IMR-90 (cell line): ENCODE measurements around the gene THEM4.

Experiments
- CHD1 ChIP-seq: IDR thresholded peaks from 2 replicates; pipeline ENCODE4 v1.6.1; 2012; ENCODE audit warnings: low read depth, low read length, improper control_type of control experiment
- FOS ChIP-seq: fragments of 150-350 bp; IDR thresholded peaks from 2 replicates; pipeline ENCODE4 v1.6.1; 2016; ENCODE audit warnings: low read depth, low read length
- MAFK ChIP-seq: IDR thresholded peaks from 2 replicates; pipeline ENCODE4 v1.6.1; 2012; ENCODE audit warnings: low read depth, low read length, improper control_type of control experiment
- POLR2A ChIP-seq: IDR thresholded peaks from 2 replicates; pipeline ENCODE4 v1.6.1; 2012; ENCODE audit warnings: mild to moderate bottlenecking, low read depth, low read length
- RAD21 ChIP-seq: IDR thresholded peaks from 2 replicates; pipeline ENCODE4 v1.6.1; 2012; ENCODE audit warnings: low read length, improper control_type of control experiment
- RCOR1 ChIP-seq: IDR thresholded peaks from 2 replicates; pipeline ENCODE4 v1.6.1; 2012; ENCODE audit warnings: mild to moderate bottlenecking, low read length, improper control_type of control experiment; ENCODE audit not compliant: insufficient replicate concordance
- TF ChIP-seq, protein P1 (sequence below): fragments of 150-350 bp; IDR thresholded peaks from 2 replicates; pipeline ENCODE4 v1.6.1; 2017; ENCODE audit warnings: mild to moderate bottlenecking, antibody characterized with exemption, low read length, low read depth
- TF ChIP-seq, protein P2 (sequence below): conservative IDR thresholded peaks from 2 replicates; pipeline ENCODE4 v1.5.1; 2012; ENCODE audit warnings: mild to moderate bottlenecking, low read depth, low read length, improper control_type of control experiment

DNA sequence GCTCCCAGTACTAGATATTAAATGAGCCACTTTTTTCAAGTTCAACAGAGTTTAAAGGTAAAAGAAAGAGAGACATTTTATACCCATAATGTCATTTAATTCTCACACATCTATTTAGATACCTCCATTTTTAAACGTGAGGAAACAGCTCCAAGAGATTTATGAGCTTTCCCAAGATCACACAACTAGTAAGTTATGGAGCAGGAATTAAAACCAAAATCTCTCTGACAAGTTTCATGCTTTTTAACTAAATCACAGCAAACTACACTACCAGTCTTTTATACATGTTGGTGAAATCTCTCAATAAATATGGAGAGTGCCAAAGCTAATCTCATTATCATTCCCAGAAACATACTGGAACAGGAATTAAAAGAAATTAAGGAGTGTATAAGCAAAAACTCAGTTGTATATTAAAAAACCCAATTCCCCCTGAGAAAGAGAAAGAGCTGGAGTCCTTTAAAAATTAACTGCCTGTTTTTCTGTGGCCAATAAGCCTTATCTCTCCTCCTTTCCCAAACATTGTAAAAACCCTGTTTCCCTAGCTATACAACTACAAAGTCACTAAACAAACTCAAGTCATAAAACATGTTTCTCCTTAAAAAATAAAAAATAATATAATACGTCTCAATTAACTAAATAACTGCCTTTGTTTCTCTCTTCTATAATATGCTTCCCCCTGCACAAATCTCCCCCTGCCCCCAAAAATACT, 26.7 kb upstream of the THEM4 start:
- TF ChIP-seq, protein P1, sequence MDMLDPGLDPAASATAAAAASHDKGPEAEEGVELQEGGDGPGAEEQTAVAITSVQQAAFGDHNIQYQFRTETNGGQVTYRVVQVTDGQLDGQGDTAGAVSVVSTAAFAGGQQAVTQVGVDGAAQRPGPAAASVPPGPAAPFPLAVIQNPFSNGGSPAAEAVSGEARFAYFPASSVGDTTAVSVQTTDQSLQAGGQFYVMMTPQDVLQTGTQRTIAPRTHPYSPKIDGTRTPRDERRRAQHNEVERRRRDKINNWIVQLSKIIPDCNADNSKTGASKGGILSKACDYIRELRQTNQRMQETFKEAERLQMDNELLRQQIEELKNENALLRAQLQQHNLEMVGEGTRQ: no peak
- TF ChIP-seq RAD21: no peak
- TF ChIP-seq, protein P2, sequence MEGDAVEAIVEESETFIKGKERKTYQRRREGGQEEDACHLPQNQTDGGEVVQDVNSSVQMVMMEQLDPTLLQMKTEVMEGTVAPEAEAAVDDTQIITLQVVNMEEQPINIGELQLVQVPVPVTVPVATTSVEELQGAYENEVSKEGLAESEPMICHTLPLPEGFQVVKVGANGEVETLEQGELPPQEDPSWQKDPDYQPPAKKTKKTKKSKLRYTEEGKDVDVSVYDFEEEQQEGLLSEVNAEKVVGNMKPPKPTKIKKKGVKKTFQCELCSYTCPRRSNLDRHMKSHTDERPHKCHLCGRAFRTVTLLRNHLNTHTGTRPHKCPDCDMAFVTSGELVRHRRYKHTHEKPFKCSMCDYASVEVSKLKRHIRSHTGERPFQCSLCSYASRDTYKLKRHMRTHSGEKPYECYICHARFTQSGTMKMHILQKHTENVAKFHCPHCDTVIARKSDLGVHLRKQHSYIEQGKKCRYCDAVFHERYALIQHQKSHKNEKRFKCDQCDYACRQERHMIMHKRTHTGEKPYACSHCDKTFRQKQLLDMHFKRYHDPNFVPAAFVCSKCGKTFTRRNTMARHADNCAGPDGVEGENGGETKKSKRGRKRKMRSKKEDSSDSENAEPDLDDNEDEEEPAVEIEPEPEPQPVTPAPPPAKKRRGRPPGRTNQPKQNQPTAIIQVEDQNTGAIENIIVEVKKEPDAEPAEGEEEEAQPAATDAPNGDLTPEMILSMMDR: no peak
- no peak for TF ChIP-seq MAFK
- no peak for TF ChIP-seq POLR2A
- no peak for TF ChIP-seq FOS
- no peak for TF ChIP-seq CHD1
- no peak for TF ChIP-seq RCOR1
